T1000 (cell line): ENCODE measurements around the gene CDC25A.
A peak's percentile ranks its signal among the peaks of the same experiment; 100 is the strongest.
"Not testable (repeated sequence)": the region's sequence is repeated elsewhere in the genome, so short reads cannot be mapped to it uniquely, and the experiment has no call there.

Experiments
- DNase-seq: peaks from one replicate; lab custom pipeline; 2025; ENCODE audit warnings: mixed read lengths; lab: John Stamatoyannopoulos, UW

The CDC25A gene

GRCh38 chr3:48140936-48141603 lies 47.1 kb downstream of the CDC25A start:
- DNase-seq, result no peak

GRCh38 chr3:48140336-48140757 lies 47.9 kb downstream of the CDC25A start:
- DNase-seq, result no peak

DNA sequence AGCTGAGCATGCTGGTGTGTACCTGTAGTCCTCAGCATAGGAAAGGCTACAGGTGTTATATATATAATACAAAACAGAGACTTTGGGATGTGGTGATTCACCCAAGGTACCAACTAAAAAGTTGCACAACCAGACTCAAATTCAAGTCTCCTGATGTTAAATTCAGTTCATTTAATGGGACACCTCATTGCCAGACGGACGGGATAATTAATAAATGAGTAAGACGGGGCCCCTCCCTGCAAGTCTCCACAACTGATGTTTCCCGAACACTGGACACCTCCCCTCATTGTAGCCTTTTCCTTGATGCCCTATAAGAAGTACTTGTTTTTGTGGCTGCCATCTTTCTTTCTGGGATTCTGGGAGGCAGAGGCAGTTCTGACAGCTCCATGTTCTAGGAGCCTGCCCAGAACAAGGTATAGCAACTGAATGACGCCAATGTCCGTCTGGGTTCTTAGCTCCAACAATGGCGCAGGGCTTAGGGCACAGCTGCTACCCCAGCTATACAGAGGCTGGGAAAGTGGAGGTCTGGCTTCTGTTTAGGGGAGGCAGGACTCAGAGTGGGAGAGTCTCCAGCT lies 50.7 kb downstream of the CDC25A start:
- no peak for DNase-seq

- no peak for DNase-seq
Measured at GRCh38 chr3:48135552-48136495, 52.4 kb downstream of the CDC25A start.

- DNase-seq, result peak; percentile 30
Measured at GRCh38 chr3:48130321-48130904, 57.8 kb downstream of the CDC25A start.

GRCh38 chr3:48129921-48130320 lies 58.3 kb downstream of the CDC25A start:
- DNase-seq, result no peak

DNA sequence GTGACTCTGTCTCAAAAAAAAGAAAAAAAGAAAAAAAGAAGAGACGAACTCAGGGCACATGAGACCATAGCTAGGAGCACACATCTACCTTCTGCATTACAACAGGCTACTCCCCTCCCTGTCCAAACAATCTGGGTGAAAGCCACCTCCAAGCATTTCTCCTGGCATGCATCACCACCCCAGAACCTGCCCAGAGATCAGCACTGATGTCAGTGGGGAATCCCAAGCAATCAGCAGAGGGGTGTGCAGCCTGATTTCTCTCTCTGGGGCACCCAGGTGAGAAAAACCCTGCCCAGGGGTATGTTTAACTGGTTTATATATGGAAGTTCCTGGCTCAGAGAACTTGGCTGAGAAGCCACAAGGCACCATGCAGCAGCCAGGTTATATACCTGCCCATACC lies 59.4 kb downstream of the CDC25A start:
- DNase-seq, result no peak

GRCh38 chr3:48125886-48126622 lies 62.2 kb downstream of the CDC25A start:
- no peak for DNase-seq

- peak; percentile 53 for DNase-seq
Measured at GRCh38 chr3:48125013-48125705, 63.1 kb downstream of the CDC25A start.

DNA sequence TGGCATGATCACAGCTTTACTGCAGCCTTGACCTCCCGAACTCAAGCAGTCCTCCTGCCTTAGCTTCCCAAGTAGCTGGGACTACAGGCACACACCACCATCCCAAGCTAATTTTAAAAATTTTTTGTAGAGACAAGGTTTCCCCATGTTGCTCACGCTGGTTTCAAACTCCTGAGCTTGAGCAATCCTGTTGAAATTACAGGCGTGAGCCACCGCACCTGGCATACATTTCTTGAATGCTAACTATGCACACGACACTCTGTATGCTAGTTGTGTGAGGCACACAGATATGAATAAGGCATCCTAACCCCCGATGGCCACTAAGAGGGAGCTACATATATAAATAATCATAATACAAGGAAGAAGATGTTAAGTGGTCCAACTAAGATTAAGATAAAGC lies 64.9 kb downstream of the CDC25A start:
- no peak for DNase-seq

- DNase-seq, result no peak
Measured at GRCh38 chr3:48122504-48122903, 65.7 kb downstream of the CDC25A start.

- DNase-seq, result no peak
Measured at GRCh38 chr3:48120223-48120622, 68.0 kb downstream of the CDC25A start.

GRCh38 chr3:48119505-48120193 lies 68.6 kb downstream of the CDC25A start:
- no peak for DNase-seq

DNA sequence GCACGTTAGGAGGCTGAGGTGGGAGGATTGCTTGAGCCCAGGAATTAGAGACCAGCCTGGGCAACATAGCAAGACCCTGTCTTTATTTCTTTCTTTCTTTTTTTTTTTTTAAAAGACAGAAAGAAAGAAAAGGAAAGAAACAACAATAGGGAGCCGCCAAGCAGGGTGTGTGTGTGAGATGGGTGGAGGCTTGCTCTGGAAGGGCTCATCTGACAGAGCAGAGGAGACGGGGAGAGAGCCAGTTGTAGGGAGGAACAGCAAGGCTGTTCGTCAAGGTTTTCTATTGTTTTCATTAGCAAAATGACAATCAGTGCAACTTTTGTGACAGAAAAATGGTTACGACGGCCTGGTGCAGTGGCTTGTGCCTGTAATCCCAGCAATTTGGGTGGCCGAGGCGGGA lies 69.3 kb downstream of the CDC25A start:
- DNase-seq, result no peak

- DNase-seq, result peak; percentile 3
Measured at GRCh38 chr3:48118322-48118721, 69.9 kb downstream of the CDC25A start.

DNA sequence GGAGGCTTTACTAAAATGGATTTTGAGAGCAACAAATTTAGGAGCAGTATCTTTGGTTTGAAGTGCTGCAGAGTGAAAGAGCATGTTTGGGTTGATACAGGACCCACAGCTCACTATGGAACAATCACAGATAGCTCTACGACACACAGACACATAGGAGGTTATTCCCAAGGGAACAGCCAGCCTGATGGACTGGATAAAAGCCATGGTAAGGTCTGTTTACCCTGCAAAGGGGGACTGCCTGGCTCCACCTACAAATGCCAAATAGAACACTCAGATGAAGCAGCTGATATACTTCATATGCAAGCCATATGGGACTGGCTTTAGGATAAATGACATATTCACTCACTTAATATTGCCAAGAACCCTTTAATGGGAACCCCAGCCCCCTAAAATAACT lies 75.4 kb downstream of the CDC25A start:
- DNase-seq, result no peak

- DNase-seq, result not testable (repeated sequence)
Measured at GRCh38 chr3:48112108-48112791, 76.0 kb downstream of the CDC25A start.

GRCh38 chr3:48110463-48110862 lies 77.8 kb downstream of the CDC25A start:
- DNase-seq, result no peak

DNA sequence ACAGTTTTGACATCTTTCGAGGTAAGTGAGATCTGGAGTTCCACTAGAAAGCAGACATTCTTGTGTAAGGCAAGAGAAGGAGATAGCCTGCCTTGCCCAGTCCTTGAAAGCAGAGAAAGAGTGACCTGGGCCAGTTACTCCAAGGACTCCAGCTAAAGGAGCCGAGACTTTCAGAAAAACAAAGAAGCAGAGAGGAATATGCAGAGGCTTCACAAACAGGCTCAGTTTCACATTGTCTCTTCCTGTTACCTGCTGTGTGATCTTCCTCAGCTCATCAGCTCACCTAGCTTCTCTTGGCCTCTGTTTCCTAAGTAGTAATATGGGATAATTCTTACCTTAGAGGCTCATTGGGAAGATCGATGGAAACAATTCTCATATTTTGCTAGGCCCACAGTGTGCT lies 81.0 kb downstream of the CDC25A start:
- DNase-seq, result no peak
